AG09309 (cell line): Measurements from ENCODE around the gene HYAL1.
A peak's percentile ranks its signal among the peaks of the same experiment; 100 is the strongest.

Source experiments
- DNase-seq: peaks from one replicate; pipeline ENCODE4 v3.0.0-alpha.2; 2010; ENCODE audit warnings: low read depth
- H3K4me3 ChIP-seq: 2 replicates; pipeline ENCODE4 v1.5.1; 2011; ENCODE audit warnings: mild to moderate bottlenecking, low read depth, low read length, moderate library complexity; ENCODE audit not compliant: control insufficient read depth
- CTCF ChIP-seq: IDR thresholded peaks from 2 replicates; pipeline ENCODE4 v1.5.1; 2011; ENCODE audit warnings: mild to moderate bottlenecking, low read depth, low read length, inconsistent platforms; ENCODE audit not compliant: insufficient read depth, control insufficient read depth; ENCODE audit errors: missing control alignments

Gene HYAL1

DNA sequence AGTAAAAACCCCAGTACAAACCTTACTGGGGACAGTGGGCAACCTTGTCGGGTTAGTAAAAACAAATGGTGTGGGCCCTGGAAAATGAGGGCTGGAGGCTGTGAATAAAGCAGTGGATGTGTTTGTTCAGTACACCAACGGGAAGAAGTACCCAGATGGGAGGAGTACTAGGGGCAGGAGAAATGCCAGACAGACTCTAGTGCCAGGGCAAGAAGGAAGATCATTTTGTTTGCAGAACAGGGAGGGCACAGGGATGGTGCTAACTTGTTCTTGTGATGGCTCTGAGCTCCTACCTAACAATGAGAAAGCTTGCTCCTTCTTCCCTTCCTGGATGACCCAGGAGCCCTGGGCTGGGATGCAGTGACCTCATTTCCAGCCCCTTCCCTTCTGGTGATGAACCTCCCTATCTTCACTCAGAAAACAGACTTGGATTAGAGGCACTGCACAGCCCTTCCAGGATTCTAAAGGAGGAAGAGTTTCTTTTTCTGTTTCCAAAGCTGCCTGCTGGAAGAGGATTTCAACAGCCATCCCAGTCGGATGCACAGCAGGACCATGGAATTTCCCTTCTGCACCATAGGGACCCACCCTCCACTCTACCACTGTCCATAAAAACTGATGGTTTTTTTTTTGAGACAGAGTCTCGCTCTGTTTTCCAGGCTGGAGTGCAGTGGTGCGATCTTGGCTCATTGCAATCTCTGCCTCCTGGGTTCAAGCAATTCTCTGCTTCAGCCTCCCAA, 31.1 kb upstream of the HYAL1 start:
- no peak for TF ChIP-seq CTCF
- no peak overlapping the region for H3K4me3 ChIP-seq
- DNase-seq, result no peak

- TF ChIP-seq CTCF, result no peak
- no peak overlapping the region for H3K4me3 ChIP-seq
- DNase-seq, result peak; percentile 45
Measured at GRCh38 chr3:50333744-50334328, 30.5 kb upstream of the HYAL1 start.

DNA sequence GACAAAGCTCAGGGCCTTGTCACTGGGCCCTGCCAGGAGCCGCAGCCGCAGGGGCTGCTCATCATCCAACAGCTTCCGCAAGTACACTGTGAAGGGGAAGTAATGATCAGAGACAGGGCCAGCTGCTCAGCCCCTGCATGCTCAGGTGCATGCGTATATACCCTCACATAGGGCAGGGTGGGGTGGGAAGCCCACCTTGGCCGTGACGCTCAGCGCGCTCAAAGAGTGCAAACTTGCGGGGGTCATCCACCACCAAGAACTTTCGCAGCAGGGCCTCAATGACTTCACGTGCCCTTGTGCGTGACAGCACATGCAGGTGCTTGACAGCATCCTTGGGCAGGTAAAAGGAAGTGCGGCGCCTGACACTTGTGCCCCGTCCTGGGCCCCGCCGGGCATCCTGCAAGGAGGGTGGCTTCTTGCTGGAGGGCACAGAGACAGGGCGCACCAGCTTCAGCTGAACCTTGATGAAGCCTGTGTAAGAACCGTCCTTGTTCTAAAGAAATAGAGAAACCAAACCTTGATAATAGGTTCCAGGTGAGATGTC, 28.1 kb upstream of the HYAL1 start:
- no peak for DNase-seq
- no peak overlapping the region for H3K4me3 ChIP-seq
- no peak for TF ChIP-seq CTCF

DNA sequence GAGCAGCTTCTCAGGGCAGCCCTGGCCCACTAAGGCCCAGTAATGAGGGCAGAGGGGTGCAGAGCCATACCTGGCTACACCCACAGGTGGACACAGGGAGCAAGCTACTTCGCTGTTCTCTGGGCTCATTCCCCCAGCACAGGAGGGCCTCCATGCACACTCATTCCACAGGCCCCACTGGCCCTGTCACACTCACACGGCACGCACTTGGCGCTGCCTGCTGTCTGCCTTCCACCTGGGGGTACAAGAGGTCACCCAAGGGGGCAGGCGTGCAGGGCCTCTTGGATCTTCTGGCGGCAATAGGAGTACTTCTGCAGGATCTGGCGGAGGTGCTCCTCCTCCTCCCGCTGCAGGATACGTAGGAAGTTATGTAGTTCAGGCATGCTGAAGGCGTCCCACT, 27.0 kb upstream of the HYAL1 start:
- no peak overlapping the region for H3K4me3 ChIP-seq
- no peak for DNase-seq
- no peak for TF ChIP-seq CTCF

DNA sequence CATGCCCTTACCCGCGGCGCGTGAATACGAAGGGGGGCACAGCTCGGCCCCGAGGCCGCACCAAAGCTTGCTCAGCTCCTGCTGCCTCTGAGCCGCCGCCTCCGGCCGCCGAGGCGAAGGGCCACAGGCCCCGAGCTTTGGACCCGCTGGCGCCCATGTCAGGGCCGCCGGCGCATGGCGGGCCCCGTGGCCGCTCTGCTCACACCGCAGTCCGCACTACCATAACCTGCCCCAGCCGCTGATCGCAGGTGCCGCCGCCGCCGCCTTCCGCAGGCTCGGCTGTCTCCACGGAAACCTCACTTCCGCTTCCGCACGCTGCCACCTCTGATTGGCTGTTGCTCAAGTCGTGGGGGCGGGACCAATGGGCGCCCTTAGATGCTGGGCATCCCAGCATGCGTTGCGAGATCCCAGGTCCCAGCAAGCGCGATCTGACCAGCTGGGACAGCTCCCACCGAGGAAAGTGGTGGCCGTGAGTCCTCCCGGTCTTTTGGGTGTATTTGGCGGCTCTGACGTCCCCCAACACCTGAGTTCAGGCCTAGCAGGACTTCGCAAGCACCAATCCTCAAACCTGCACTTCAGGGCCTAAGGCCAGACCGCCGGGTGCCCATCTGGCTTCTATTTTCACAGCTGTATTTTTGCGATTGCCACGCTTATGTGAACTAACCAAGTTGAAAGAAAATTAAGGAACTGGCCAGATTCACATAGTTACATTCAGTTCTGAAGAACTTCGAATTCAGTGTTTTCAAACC, 24.7 kb upstream of the HYAL1 start, which contains the start of gene TUSC2:
Gene TUSC2, minus strand, starts transcription at position 281 of the 749 bp plus-strand sequence. Its CDS starts 124 bp downstream, at position 157.
- H3K4me3 ChIP-seq, result peak within 1 kb of the TSS; percentile 82
- no peak for TF ChIP-seq CTCF
- peak; percentile 72 for DNase-seq

DNA sequence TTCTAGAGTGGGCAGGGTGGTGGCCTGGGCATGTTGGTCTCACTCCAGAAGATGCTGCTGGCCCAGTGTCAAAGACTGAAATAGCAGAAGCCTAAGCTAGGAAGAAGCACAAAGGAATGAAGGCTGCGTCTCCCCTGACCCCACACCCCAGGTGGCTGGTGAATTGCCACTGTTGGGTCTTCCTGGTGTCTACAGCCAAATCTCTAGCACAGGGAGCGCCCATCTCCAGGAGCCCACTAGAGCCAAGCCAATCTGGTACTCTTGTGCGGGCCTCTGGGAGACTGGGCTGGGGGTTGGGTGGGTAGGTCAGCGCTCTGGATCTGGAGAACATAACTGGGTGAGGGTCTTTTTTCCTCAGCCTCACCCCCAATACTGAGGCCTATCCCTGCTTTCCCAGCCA, 23.8 kb upstream of the HYAL1 start:
- no peak for DNase-seq
- peak overlapping the region; percentile 82 for H3K4me3 ChIP-seq
- TF ChIP-seq CTCF, result no peak
